Bone marrow (tissue), 2 donors: ENCODE measurements around the gene PIEZO1.
"Not testable (repeated sequence)": the region's sequence is repeated elsewhere in the genome, so short reads cannot be mapped to it uniquely, and the experiment has no call there.

Experiments
- DNase-seq, 2 donors: peaks; one replicate each; lab custom pipeline; 2025; lab: John Stamatoyannopoulos, UW

The PIEZO1 gene

DNA sequence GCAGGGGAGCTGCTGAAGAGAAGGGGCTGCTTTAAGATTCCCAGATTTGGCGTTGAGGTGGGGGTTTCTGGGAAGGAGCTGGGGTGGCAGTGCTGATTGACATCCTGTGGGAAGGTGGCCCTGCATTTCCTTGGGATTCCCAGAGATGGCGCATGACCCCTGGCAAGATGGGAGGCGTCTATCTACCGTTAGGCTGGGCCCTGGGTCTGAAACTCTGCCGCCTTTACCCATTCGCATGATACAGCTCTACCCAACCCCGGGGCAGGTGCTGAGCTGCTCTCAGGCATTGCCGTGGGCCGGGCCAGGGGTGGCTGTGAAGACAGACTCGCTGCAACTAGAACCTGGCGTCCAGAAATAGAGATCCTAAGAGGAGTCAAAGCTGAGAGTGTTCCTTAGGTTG lies 112.2 kb downstream of the PIEZO1 start:
- DNase-seq, result no peak

DNA sequence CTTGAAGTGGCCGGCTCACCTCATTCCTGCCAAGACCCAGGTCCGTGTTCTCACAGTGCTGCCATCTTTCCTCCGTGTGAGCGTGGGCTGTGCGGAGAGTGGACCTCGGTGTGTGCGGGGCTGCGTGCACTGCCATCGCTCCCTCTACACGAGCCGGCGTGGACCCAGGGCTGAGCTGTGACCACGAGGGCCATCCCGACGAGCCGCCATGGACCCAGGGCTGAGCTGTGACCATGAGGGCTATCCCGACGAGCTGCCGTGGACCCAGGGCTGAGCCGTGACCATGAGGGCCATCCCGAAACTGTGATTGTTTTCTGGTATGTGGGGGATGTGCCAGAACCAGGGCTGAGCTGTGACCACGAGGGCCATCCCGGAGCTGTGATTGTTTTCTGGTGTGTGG lies 113.2 kb downstream of the PIEZO1 start:
- DNase-seq, result no peak

DNA sequence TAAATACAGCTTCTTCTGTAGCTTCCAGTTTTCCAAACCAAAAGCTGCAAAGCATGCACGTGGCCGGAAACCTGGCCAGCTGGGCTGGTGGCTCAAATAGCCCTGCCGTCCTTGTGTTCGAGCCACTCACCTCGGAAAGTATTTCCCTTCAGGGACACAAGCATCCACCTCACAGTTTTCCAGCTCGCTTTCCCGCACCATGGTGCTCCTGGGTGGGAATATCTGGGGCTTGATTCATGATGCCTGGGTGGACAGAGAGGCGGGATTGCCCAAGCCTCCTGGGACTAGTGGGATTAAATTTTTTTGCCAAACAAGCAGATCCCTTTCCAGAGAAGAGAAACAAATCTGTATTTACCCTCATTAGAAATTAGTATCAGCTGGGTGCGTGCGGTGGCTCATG lies 115.0 kb downstream of the PIEZO1 start:
- no peak for DNase-seq

DNA sequence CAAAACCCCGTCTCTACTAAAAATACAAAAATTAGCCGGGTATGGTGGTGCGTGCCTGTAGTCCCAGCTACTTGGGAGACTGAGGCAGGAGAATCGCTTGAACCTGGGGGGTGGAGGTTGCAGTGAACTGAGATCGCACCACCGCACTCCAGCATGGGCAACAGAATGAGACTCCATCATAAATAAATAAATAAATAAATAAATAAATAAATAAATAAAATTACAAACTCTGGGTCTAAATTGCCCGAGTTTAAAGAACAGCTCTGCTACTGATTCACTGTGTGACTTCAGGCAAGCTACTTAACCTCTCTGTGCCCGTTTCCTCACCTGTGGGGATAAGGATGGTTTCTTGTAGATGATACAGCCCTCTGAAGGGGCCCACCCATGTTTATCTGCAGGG lies 115.5 kb downstream of the PIEZO1 start:
- DNase-seq, result not testable (repeated sequence)

DNA sequence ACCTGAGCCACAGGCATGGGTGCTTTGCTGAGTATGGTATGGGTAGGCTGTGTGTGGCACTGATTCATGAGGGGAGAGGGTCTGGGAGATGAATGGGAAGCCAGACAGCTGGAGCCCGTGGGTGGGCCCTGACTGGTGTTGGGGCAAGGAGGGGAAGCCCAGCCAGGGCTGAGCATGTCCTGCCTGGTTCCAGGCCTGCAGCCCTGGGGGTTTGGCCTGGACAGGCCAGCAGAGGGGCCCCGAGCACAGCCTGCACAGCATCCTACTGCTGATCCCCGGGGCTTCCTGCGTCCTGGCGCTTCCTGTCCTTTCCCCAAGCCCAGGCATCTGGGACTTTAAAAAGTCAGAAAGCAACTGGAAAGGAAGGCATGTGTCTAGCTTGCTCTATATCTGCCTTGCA lies 117.6 kb downstream of the PIEZO1 start:
- no peak for DNase-seq

DNA sequence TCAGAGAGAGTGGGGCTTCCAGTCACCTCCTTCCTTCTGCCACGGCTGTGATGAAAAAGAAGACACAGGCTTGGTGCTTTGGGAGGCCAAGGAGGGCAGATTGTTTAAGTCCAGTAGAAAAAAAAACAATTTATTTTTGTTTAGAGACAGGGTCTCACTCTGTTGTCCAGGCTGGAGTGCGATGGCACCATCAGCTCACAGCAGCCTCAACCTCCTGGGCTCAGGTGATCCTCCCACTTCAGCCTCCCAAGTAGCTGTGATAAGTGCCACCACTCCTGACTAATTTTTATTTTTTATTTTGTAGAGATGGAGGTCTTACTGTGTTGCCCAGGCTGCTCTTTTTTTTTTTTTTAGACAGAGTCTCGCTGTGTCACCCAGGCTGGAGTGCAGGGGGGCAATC lies 119.5 kb downstream of the PIEZO1 start:
- DNase-seq, result no peak
